Measurements from ENCODE around the gene PSMD5. TPM values are rescaled to one million over a fixed set of nuclear protein-coding genes. Genes with fewer than 3 reads are reported as not detected.

The PSMD5 gene
- total RNA-seq, 1 donor from 2014 or later: 31.4 TPM

GRCh38 chr9:120874226-120875194, 31.8 kb upstream of the PSMD5 start:
- DNase-seq (ENCODE audit: low read depth): no peak
- TF ChIP-seq CTCF (conservative IDR thresholded peaks at IDR 0.05; ENCODE audit: low read depth, low read length): no peak
- no peak overlapping the region for H3K4me3 ChIP-seq (ENCODE audit: low read depth, low read length)

GRCh38 chr9:120873512-120873911, 30.8 kb upstream of the PSMD5 start:
- no peak for TF ChIP-seq CTCF (conservative IDR thresholded peaks at IDR 0.05; ENCODE audit: low read depth, low read length)
- DNase-seq (ENCODE audit: low read depth): no peak

GRCh38 chr9:120872791-120873502, 30.2 kb upstream of the PSMD5 start:
- no peak for TF ChIP-seq CTCF (conservative IDR thresholded peaks at IDR 0.05; ENCODE audit: low read depth, low read length)
- DNase-seq (ENCODE audit: low read depth): no peak
- H3K4me3 ChIP-seq (ENCODE audit: low read depth, low read length): no peak overlapping the region

More at GRCh38 chr9:120873512-120873911, 30.8 kb upstream of the PSMD5 start:
- H3K4me3 ChIP-seq (ENCODE audit: low read depth, low read length): no peak overlapping the region

- no peak for TF ChIP-seq CTCF (conservative IDR thresholded peaks at IDR 0.05; ENCODE audit: low read depth, low read length)
- DNase-seq (ENCODE audit: low read depth): no peak
- H3K4me3 ChIP-seq (ENCODE audit: low read depth, low read length): no peak overlapping the region
These were observed 27.5 kb upstream of the PSMD5 start for GRCh38 chr9:120870206-120870605.

GRCh38 chr9:120869726-120870125, 27.0 kb upstream of the PSMD5 start:
- no peak overlapping the region for H3K4me3 ChIP-seq (ENCODE audit: low read depth, low read length)
- DNase-seq (ENCODE audit: low read depth): no peak
- no peak for TF ChIP-seq CTCF (conservative IDR thresholded peaks at IDR 0.05; ENCODE audit: low read depth, low read length)

- DNase-seq (ENCODE audit: low read depth): no peak
- no peak for TF ChIP-seq CTCF (conservative IDR thresholded peaks at IDR 0.05; ENCODE audit: low read depth, low read length)
- H3K4me3 ChIP-seq (ENCODE audit: low read depth, low read length): peak overlapping the region; percentile 69
These were observed 26.6 kb upstream of the PSMD5 start for GRCh38 chr9:120869360-120869687.

Measured in epithelial cell of proximal tubule (primary cell).